Cardiac muscle cell (in vitro differentiated cells and primary cell): ENCODE data around the gene YBEY. TPM values are rescaled to one million over a fixed set of nuclear protein-coding genes. Genes with fewer than 3 reads are reported as not detected.

ENCODE experiments used
- DNase-seq, 2 donors: peaks; one replicate each; pipeline versions ENCODE4 v3.0.0 to v3.0.0-alpha.2; 2010 to 2017; ENCODE audit warnings: low read depth in 1 of 2, low spot score in 1 of 2
- H3K27ac ChIP-seq: fragments of 200-600 bp; sonication (generic); 2 replicates; pipeline ENCODE4 v1.5.1; 2016
- H3K27me3 ChIP-seq: fragments of 200-600 bp; sonication (generic); 2 replicates; pipeline ENCODE4 v1.6.0; 2016; ENCODE audit warnings: control low read depth
- H3K36me3 ChIP-seq: fragments of 200-600 bp; sonication (generic); 2 replicates; pipeline ENCODE4 v1.5.1; 2016; ENCODE audit warnings: control low read depth
- H3K4me1 ChIP-seq: fragments of 200-600 bp; sonication (generic); 2 replicates; pipeline ENCODE4 v1.8.1; 2017; ENCODE audit warnings: low read depth, mild to moderate bottlenecking, mixed run types
- H3K4me3 ChIP-seq: fragments of 200-600 bp; sonication (generic); 2 replicates; pipeline ENCODE4 v1.5.1; 2016; ENCODE audit warnings: mild to moderate bottlenecking
- H3K9me3 ChIP-seq: fragments of 200-600 bp; sonication (generic); 2 replicates; pipeline ENCODE4 v1.5.1; 2017; ENCODE audit warnings: low read depth, mild to moderate bottlenecking, control low read depth
- polyA plus RNA-seq: library from polyadenylated mRNA; unstranded; fragments of >200 nt; fragmentation: Nextera tagmentation; extraction: Ambion mirVana; gene quantifications from 2 replicates; pipeline ENCODE4 v1.2.1, GENCODE V29; 2016
- total RNA-seq: library from RNA; depleted of rRNA; stranded (reverse); fragments of >200 nt; gene quantifications from 2 replicates; pipeline ENCODE4 v1.2.3, GENCODE V29; 2016
- TF ChIP-seq, protein P1 (sequence below): IDR thresholded peaks from 2 replicates; pipeline ENCODE4 v1.5.1; 2012; ENCODE audit warnings: low read depth, mild to moderate bottlenecking, low read length

YBEY gene
- total and polyA plus RNA-seq, 2 experiments from 2014 or later, result 17.9 to 25.5 TPM

DNA sequence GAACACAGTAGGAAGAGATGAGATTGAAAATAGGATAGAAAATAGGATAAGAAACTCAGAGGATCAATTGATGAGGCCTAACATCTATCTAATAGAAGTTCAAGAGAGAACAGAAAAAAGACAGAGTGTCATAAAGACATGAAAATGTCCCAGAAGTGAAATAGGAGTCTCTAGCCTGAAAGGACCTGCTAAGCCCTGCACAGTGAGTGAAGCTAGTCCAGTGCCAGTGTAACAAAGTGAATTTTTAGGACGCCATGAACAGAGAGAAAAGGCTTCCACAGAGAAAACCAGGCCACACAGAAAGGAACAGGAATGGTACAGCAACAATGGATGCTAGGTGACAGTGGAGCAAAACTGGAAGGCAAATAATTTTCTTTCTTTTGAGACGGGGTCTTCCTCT is 37.3 kb upstream of the YBEY start:
- DNase-seq, result no peak
- Histone ChIP-seq H3K27me3 (no peaks in the 10 kb centered on the region), H3K27ac (no peak overlapping the region), H3K4me1 (no peaks in the 10 kb centered on the region), H3K4me3 (no peak overlapping the region), H3K36me3 (peaks cover 62% of the 10 kb centered on the region), H3K9me3 (no peaks in the 10 kb centered on the region)
- TF ChIP-seq, protein P1, sequence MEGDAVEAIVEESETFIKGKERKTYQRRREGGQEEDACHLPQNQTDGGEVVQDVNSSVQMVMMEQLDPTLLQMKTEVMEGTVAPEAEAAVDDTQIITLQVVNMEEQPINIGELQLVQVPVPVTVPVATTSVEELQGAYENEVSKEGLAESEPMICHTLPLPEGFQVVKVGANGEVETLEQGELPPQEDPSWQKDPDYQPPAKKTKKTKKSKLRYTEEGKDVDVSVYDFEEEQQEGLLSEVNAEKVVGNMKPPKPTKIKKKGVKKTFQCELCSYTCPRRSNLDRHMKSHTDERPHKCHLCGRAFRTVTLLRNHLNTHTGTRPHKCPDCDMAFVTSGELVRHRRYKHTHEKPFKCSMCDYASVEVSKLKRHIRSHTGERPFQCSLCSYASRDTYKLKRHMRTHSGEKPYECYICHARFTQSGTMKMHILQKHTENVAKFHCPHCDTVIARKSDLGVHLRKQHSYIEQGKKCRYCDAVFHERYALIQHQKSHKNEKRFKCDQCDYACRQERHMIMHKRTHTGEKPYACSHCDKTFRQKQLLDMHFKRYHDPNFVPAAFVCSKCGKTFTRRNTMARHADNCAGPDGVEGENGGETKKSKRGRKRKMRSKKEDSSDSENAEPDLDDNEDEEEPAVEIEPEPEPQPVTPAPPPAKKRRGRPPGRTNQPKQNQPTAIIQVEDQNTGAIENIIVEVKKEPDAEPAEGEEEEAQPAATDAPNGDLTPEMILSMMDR, result no peak

DNA sequence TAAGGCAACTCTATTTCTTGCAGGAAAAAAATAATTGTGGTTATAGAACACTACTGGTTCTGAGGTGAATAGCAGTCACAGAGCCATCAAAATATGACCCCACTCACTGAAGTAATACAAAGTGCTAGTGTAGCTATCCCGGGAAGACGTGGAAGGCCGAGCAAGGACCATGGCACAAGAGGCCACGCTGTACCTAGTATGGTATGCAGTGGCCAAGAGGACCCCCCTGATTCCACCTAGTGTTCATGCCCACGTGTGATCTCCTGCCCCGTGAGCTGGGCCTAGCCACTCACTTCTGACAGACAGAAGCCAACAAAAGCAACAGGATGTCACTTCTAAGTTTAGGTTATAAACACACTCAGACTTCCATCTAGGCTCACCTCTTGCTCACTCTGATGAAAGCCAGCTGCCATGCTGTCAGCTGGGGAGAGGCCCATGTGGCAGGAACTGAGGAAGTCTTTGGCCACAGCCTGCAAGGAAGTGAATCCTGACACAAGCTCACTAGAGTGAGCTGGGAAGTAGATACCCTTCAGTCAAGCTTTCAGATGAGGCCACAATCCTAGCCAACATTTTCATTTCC is 35.9 kb upstream of the YBEY start:
- H3K9me3 ChIP-seq, result no peaks in the 10 kb centered on the region
- peaks cover 61% of the 10 kb centered on the region for H3K36me3 ChIP-seq
- H3K27me3 ChIP-seq, result no peaks in the 10 kb centered on the region
- TF ChIP-seq, protein P1, result no peak
- H3K27ac ChIP-seq, result peak overlapping the region; percentile 68
- H3K4me3 ChIP-seq, result no peak overlapping the region
- DNase-seq, result no peak
- H3K4me1 ChIP-seq, result no peaks in the 10 kb centered on the region

DNA sequence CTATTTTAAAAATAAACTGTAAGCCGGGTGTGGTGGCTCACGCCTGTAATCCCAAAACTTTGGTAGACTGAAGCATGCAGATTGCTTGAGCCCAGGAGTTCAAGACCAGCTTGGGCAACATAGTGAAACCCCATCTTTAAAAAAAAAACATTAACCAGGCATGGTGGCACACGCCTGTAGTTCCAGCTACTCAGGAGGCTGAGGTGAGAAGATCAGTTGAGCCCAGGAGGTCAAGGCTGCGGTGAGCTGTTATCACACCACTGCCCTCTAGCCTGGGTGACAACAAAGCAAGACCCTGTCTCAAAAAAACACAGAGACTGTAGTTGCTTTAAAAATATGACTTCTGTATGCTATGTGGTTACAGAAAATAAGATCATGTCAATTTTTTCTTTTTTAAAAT is 33.3 kb upstream of the YBEY start:
- peaks cover 58% of the 10 kb centered on the region for H3K36me3 ChIP-seq
- TF ChIP-seq, protein P1, result no peak
- H3K4me3 ChIP-seq, result no peak overlapping the region
- no peaks in the 10 kb centered on the region for H3K27me3 ChIP-seq
- no peaks in the 10 kb centered on the region for H3K4me1 ChIP-seq
- DNase-seq, result no peak
- H3K27ac ChIP-seq, result peak overlapping the region; percentile 47
- H3K9me3 ChIP-seq, result no peaks in the 10 kb centered on the region

DNA sequence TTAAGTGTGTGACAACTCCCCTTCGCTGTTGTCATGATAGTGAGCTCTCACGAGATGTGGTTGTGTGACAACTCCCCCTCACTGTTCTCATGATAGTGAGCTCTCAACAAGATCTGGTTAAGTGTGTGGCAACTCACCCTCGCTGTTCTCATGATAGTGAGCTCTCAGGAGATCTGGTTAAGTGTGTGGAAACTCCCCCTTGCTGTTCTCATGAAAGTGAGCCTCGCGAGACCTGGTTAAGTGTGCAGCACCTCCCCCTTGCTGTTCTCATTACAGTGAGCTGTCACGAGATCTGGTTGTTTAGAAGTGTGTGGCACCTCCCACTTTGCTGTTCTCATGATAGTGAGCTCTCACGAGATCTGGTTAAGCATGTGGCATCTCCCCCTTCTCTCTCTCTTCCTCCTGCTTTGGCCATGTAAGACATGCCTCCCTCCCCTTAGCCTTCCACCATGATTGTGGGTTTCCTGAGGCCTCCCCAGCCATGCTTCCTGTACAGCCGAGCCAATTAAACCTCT is 32.5 kb upstream of the YBEY start:
- TF ChIP-seq, protein P1, result no peak
- H3K36me3 ChIP-seq, result peaks cover 66% of the 10 kb centered on the region

DNA sequence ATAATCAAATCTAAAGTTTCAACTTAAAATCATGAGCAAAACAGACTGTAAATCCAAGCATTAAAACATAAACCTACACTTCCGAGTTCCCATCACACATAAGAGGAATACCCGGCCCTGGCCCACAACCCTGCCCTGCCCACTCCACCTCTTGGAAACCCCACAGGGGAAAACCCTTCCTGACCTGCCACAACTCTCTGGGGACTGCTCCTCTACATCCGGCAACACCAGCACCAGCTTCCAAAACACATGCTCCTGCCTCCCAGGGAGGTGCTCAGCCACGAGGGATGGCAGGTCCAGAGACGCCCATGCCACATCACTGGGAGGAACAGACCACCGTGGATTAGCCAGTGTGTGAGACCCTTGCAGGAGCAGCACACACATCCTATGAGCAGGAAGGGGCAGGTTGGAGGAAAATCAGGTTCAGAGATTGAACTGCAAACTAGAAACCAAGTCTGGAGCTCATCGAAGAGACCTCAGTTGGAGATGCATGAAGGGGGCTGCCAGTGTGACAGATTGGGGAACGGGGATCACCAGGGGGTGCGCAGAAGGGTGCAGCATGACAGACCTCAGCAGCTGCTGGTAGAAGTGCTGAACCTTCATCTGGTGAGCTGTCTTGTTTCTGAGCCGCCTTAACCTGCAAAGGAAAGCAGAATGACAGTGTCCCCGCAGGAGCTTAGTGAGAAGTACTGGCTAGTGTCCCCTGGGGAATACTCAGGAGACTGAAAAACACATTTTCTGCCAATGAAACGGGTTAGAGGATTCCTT is 31.8 kb upstream of the YBEY start:
- no peaks in the 10 kb centered on the region for H3K27me3 ChIP-seq
- H3K27ac ChIP-seq, result peak overlapping the region; percentile 47
- TF ChIP-seq, protein P1, result no peak
- no peak for DNase-seq
- no peaks in the 10 kb centered on the region for H3K4me1 ChIP-seq
- H3K4me3 ChIP-seq, result no peak overlapping the region
- no peaks in the 10 kb centered on the region for H3K9me3 ChIP-seq
- H3K36me3 ChIP-seq, result peaks cover 65% of the 10 kb centered on the region

More for the DNA sequence above, 32.5 kb upstream of the YBEY start:
- Histone ChIP-seq H3K4me3 (no peak overlapping the region), H3K27me3 (no peaks in the 10 kb centered on the region), H3K4me1 (no peaks in the 10 kb centered on the region), H3K9me3 (no peaks in the 10 kb centered on the region), H3K27ac (peak overlapping the region; percentile 47)
- peak; percentile 10 to 25 for DNase-seq
